Inflammatory macrophage (primary cell): ENCODE data around the gene PRAME.

ENCODE experiments used
- DNase-seq, 2 donors: peaks; one replicate each; pipeline ENCODE4 v3.0.0-alpha.2; 2020 to 2022

Gene PRAME

DNA sequence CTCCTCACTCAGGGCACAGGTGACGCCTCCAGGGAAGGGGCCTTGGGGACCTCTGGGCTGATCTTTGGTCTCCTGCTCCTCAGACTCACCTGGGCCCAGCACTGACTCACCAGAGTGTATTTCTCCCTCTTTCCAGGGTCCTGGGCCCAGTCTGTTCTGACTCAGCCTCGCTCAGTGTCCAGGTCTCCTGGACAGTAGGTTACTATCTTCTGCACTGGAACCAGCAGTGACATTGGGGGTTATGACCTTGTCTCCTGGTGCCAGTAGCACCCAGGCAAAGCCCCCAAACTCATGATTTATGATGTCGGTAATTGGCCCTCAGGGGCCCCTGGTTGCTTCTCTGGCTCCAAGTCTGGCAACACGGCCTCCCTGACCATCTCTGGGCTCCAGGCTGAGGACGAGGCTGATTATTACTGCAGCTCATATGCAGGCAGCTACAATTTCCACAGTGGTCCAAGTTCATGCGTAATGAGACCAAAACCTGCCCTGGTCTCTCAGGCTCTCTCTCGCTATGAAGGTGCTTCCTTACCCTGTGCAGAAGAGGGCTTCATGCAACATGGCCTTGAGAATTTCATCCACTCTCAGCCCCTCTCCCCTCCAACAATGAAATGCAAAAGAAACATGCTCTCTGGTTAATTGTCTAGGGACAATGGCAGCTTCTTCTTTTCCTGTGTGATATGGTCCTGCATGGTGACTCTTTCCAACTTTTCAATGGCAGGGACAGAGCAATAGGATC is 21.0 kb upstream of the PRAME start:
- no peak for DNase-seq

DNA sequence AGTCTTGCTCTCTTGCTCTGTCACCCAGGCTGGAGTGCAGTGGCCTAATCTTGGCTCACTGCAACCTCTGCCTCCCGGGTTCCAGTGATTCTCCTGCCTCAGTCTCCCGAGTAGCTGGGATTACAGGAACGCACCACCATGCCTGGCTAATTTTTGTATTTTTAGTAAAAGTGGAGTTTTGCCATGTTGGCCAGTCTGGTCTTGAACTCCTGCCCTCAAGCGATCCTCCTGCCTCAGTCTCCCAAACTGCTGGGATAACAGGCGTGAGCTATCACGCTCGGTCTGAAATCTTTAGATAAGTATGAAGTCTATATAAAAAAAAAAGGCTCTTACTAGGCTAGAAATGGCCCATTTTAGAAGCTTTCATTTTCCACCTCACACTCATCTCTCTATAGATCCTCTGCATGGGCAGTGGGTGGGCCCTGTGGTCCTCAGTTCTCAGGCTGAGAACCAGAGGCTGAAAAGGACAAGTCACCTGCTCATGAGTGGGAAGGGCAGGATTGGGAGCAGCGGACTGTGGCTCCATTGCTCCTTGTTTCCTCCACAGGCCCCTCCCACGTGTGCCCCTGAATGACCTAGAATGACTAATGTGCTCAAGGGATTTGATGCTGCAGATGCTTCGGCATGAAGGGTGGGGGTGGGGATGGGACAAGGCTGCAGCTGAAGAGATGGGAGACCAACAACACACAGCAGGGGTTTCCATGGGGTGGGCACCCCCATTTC is 19.8 kb upstream of the PRAME start:
- peak; percentile 11 to 43 for DNase-seq

DNA sequence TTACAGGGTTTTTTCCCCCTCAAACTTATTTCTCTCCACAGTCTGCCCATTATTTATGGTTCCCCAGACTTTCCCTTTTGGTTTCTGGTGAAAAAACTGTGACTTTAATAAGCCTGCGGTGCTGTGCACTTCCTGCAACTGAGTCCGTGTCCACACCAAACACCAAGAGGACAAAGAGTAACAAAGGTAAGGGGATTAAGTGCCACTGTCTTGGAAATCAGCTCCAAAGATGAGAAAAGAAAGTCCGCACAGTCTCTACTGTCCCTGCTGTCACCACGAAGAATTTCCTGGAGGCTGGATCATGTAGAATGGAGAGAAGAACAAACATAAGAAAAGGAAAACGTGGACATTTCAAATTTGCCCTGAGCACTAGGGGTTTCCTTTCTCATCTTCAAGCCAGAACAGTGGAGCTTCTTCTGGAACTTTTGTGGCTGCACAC is 17.9 kb upstream of the PRAME start:
- DNase-seq: no peak

DNA sequence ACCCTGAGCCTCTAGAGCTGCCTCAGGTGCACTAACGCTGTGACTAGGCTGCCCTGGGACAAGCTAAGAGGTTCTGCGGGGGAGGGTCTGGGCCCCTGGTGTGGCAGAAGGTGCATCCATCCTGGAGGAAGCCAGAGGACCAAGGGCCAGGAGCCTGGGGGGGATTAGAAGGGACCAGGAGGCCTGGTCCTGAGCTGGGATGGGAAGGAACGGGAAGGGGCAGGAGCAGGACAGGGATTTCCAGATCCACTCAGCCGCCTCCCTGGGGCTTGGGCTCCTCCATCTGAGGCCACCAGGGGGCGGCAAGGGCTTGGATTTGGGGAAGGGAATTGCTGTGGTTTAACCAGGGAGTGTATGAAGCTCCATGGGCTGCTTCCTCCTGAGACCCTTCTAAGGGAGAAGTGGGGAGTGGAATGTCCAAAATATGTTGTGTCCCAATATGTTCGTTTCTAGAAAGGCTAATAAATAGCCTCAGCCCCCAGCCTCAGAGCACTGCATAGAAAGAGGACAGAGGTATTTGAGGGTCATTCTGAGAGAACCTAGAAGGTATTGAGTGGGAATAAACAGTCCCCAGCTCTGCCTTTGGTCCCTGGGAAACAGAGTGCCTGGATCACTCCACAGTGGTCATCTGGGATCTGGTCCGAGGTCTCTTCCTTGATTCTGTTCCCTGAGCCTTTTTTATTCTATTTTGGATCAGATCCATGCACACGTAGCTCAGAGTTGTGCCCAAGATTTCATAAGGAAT is 17.4 kb upstream of the PRAME start:
- peak; percentile 47 to 56 for DNase-seq

DNA sequence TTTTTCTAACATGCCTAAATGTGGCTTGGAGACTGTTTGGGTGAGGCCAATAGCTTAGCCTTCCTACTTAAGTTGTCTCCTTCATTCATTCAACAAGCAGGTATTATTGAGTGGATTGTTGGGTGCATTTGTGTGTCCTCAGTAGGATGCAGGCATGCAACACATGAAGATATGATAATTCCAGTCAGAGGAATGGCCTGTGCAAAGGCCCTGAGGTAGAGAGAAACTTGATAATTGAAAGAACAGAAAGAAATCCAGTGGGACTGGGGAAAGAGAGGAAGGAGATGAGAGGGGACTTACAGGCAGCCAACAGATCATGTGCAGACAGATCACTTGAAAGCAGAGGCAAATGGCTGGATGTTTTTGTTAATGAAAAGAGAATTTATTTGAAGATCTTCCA is 15.3 kb upstream of the PRAME start:
- no peak for DNase-seq

DNA sequence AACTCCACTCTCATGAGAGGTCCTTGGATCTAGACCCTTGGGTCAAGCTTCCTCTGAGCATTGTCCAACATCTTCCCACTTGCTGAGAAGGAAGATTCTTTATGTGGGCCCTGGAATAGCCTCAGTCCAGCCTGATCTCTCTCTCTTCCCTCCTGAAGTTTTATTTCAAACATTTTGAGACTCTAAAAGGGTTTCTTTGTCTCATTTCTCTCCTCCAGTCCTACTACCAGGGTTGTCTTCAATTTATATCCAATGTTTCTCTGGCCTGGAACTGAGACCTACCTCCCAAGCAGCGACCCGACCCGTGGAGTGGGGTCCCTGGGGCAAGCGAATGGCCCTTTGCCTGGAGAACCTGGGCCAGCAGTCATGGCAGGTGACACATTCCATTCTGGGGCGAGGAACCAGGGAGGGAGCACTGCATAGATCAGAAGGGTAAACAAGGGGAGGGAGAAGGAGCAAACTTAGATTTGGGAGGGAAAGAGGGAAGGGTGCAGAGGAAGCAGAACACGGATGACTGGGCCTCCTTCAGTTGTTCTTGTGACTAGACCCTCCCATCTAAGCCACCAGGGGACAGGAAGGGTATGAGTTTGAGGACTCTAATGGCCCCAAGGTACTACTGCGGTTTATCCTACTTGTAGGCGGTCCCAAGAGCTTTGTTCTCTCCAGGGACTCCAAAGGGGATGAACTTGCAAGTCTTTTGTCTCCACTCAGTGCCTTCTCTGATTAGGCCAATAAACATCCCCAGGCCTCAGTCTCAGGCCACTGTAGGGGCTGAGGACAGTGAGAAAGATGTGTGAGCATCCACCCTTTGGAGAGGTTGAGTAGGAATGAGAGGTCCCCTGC is 14.2 kb upstream of the PRAME start:
- DNase-seq: no peak

DNA sequence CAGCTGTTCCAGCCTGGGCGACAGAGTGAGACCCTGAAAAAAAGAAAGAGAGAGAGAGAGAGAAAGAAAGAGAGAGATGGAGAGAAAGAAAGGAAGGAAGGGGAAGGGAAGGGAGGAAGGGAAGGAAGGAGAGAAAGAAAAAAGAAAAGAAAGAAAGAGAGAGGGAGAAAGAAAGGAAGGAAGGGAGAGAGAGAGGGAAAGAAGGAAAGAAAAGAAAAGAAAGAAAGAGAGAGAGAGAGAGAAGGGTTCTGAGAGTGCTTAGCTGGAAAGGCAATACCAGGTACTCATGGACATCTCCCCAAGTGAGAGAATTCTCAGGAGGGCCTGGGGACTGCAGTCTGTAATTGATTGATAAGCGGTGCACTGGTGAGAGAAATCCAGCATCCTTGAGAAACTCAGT is 12.8 kb upstream of the PRAME start:
- DNase-seq: no peak

DNA sequence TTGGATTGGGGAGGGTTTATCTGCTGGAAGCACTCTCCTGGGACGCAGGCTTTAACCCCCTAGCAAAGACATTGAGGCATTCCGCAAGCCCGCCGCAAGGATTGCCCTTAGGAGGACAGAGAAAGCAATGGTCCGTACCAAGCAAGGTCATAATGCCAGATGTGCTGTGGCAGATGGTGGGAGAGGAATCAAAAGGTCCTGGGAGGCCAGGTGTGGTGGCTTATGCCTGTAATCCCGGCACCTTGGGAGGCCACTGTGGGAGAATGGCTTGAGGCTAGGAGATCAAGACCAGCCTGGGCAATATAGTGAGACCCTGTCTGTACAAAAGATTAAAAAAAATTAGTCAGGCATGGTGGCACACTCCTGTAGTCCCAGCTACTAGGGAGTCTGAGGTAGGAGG is 12.4 kb upstream of the PRAME start:
- no peak for DNase-seq

DNA sequence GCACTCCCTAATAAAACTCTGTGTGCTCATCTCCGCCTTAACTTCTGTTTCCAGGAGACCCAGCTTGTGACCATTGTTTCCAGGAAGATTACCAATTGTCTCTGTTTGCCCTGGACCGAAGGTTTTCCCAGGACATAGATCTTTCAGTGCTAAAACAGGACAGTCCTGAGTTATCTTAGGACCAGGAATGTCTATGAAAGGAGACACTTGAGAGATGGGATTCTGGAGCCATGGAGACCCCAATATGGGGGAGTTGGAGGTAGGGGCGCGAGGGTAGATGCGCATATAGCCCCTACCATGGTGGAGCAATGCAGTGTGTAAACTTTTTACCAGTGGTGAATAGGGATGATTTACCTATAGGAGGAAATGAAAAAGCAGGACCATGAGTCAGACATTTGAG is 10.2 kb upstream of the PRAME start:
- no peak for DNase-seq

DNA sequence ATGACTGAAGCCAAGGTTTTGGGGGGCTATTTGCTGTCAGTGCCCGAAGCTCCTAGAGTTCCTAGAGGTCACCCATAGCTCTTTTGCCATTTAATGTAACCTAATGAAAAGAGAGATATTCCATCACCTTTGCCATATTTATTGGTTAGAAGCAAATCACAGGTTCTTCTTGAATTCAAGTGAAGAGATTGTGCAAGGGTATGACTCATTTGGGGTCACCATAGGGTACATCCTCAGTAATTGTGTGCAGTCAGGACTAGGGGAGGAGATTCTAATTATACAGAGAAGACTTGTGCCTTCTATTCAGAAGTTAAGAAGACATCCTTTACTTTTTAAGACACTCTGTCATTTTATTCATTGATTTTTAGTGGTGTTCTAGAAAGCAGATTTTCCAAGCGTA is 6.9 kb upstream of the PRAME start:
- peak; percentile 23 to 34 for DNase-seq

DNA sequence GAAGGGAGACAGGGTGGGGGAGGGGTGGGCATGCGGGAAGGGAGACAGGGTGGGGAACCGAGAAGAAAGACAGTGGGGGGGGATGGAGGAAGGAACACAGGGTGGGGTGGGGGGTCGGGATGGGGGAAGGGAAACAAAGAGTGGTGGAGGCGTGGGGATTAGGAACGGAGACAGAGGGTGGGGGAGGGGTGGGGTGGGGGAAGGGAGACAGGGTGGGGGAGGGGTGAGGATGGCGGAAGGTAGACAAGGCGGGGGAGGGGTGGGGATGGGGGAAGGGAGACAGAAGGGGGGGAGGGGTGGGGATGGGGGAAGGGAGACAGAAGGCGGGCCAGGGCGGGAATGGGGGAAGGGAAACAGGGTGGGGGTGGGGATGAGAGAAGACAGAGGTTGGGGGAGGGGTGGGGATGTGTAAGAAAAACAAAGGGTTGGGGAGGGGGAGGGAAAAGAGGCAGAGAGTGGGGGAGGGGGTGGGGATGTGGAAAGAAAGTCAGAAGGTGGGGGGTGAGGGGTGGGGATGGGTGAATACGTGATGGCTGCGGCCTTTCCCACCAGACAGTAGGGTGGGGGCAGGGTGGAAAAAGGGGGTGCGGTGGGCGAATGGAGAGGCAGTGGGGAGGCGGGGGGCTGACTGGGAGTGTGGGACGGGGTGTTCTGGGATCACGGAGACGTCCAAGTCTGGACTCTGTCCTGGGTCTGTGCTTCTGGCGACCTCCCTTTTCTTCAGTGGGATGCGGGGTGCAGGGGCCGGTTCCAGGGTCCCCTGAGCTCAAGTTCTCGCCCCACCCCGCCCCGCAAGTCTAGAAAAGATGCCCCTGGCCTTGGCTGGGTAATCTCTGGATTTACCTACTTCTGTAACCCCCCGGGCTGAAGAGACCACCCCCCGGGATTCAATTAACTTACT is 744 bp downstream of the PRAME start:
- no peak for DNase-seq

DNA sequence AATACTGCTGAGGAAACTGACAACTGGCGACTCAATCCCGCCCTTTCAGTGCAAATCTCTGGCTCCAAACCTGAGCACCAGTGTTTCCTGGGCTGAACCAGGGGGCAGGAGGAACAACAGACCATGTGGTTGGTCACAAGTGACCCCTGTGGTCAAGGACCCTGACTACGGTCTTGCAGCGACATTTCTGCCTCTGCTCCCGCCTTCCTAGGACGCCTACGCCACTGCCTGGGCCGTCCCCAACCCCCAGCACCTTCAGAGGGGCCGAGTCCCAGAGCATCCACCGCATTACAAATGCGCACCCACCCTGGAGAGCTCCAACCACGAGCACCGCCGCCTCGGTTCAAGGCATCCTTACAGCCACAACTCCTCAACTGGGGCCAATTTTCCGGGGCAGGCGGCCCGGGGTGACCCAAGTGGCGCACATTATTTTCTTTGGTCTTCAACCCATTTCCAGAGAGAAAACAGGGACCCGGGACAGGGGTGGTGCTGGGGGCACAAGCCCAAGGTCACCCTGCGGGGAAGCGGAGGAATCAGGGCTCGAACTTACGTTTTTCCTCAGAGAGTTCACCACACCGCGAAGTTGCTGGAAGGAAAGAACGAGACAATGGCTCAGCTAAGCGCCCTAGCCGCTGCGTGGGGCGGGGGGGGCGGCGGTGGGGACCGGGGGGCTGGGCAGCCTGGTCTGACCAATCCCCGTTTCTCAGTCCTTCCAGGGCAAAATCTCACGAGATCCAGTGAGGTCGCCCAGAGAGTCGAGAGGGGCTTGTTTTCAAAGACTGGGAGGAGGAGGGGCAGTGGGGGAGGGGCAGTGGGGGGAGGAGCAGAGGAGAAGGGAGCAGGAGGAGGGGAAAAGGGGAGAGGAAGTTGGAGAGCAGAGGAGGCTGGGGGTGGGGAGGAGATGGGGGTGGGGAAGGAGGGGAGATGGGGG is 1.8 kb downstream of the PRAME start:
- DNase-seq: no peak

DNA sequence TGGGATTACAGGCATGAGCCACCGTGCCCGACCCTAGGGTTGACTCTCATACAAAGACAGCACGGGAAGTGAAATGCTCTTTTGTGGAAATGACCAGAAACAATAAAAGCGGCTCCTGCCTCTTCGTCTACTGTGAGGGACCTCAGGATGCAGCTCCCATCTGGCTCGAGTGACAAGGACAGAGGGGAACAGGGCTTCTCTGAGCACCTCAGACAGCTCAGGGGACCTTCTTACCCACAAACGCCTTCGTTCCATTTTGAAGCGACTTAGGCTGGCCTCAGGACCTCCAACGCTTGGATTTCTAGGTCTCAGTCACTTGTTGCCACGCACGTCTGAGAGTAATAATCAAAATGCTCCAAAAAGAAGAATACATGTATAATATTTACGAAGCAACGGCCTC is 2.5 kb downstream of the PRAME start:
- DNase-seq: no peak

DNA sequence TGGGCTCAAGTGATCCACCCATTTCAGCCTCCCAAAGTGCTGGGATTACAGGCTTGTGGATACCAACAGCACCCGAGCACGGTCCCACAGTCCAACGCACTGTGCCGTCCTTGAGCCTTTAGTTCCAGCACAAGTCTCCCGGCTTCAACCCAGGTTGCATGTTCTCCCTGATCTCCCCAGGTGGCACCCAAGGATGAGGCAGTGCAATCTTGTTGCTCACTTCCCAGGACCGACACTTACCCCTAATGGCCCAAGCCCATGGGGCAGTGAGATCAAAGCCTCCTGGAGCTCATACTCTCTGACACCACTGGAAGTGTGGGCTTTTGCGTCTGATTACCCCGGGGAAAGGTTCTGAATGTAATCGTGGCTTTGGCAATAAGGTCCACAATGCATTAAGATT is 3.5 kb downstream of the PRAME start:
- no peak for DNase-seq

DNA sequence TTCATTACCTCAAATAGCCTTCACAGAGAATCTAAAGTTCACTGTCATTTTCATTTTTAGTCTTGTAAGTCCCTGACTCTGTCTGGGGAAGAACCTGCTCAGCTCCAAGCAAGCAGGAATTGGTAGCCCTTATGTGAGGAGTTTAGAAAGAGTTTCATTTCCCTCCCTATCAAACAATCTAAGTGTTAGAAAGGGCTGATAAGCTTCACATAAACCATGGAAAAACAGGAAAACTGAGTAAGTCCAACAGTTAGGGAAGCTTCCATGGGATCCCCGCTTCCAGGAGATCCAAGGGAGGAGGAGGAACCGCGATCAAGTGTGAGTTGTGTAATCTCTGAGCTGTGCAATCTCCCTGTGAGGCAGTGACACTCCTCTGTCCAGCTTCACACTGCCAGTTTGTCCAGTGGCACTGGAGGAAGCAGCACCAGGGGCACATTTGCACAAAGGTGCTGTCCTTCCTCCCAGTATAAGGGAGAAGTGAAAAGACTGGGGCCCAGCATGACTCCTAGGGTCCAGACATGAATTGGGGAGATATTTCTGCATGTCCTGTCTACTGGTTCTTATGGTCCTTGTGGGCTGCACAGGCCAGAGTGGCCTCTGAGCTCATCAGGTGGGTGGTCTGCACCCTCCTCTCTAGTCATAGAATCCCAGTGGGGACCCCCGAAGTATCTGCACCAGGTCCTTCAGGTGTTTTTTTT is 4.3 kb downstream of the PRAME start:
- DNase-seq: peak; percentile 24 to 42

DNA sequence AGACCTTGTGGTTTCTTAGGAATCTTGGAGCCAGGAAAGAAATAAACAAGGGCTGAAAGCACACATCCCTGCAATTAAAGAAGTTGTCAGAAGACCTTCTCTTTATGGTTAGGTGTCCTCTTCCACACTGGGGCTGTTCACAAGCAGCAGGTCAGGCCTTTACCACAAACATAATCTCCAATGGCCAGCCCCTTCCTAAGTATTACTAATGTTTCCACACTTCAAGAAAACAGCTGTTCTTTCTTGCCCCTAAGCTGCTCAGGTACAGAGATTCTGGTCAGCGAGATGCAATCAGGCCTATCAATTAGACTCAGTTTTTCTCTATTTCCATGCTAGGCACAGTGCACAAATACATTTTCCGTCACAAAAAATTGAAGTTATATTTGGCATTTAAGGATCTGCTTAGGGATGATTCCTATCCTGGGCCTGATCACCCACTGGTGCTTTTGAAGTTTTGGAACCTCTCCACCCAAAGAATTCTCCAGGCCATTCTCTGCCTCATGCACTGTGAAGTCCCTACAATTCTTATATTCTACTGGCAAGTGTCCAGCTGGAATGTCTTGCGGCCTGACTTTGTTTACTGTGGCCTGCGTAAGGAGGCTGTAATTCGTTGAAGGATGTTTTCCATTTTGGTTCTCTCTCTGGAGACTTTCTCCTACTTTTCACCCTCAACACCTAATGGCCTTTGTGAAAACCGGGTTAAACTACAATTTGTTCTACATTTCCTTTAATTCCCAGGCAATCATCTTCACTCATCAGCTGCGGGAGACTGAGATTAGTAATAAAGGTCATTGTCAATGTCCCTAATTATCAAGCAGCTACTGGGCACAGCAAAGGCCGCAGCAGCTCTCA is 5.1 kb downstream of the PRAME start:
- no peak for DNase-seq

DNA sequence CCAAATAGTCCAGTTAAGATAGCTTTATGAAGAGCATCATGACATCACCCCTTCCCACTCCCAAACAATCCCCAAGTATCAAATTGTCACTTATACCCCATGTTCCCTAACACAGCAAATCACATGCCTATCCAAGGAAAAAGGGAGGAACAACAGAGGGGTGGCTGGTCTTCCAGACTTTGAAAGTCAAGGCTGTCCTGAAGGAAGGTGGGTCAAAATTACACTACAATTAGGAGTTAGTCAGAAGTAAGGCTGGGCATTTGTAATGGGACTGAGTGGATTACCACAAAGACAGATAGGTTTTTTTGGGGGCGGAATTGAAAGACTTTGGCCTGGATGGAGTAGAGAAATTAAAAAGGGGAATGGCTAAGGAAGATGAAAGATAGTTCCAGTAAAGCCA is 5.9 kb downstream of the PRAME start:
- no peak for DNase-seq

DNA sequence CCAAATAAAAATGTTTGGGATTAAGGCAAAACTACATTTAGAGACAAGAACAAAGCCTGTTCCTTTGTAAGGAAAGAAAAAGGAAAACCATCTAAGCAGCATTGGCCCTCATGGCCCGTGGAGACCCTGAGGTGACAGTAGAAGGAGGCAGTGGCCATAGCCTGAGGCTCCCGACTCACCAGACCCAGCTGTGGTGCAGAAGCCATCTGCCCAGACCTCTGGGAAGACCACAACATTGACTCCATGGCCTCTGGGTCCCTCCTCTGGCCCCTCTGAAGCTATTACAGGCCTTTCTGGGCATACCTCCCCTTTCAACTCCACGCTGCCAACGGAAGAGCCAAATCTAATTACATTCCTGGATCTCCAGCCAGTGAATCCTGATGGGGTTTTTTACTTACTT is 6.4 kb downstream of the PRAME start:
- no peak for DNase-seq
